ENCODE results near the gene FAM107B.

The FAM107B gene

GRCh38 chr10:14478604-14479003, 296.1 kb downstream of the FAM107B start:
- peak; percentile 33 for DNase-seq

- DNase-seq, result no peak
These were observed 296.5 kb downstream of the FAM107B start for GRCh38 chr10:14478201-14478600.

GRCh38 chr10:14477408-14477710, 297.3 kb downstream of the FAM107B start:
- DNase-seq, result no peak

GRCh38 chr10:14476641-14477407, 297.9 kb downstream of the FAM107B start:
- no peak for DNase-seq

GRCh38 chr10:14476006-14476405, 298.7 kb downstream of the FAM107B start:
- no peak for DNase-seq

- DNase-seq, result no peak
These were observed 300.0 kb downstream of the FAM107B start for GRCh38 chr10:14474656-14475055.

GRCh38 chr10:14470920-14471319, 303.8 kb downstream of the FAM107B start:
- no peak for DNase-seq

- no peak for DNase-seq
These were observed 306.0 kb downstream of the FAM107B start for GRCh38 chr10:14468726-14469125.
